ENCODE results near the gene KDM4C.
"Not testable (repeated sequence)": the region's sequence is repeated elsewhere in the genome, so short reads cannot be mapped to it uniquely, and the experiment has no call there.

The KDM4C gene

GRCh38 chr9:6735422-6735821 is 22.4 kb upstream of the KDM4C start:
- no peaks in the 10 kb centered on the region for H3K27me3 ChIP-seq (replicated peaks)
- no peak overlapping the region for H3K27ac ChIP-seq
- in situ Hi-C loops (cut with HindIII; ENCODE audit: low pct_ligation_motif_present, low sequenced_read_pairs) = no loop called here
- H3K4me3 ChIP-seq (ENCODE audit: low read depth, low read length) = no peak overlapping the region
- no peak for DNase-seq
- no peak for TF ChIP-seq CTCF (IDR thresholded peaks at IDR 0.05; ENCODE audit: low read depth, low read length, missing control alignments)
- H3K36me3 ChIP-seq (replicated peaks) = no peaks in the 10 kb centered on the region

- no peak for DNase-seq
- Histone ChIP-seq H3K36me3 (replicated peaks) (no peaks in the 10 kb centered on the region), H3K27me3 (replicated peaks) (no peaks in the 10 kb centered on the region), H3K4me3 (ENCODE audit: low read depth, low read length) (no peak overlapping the region), H3K27ac (no peak overlapping the region)
- TF ChIP-seq CTCF (IDR thresholded peaks at IDR 0.05; ENCODE audit: low read depth, low read length, missing control alignments) = peak; percentile 41
- in situ Hi-C loops (cut with HindIII; ENCODE audit: low pct_ligation_motif_present, low sequenced_read_pairs) = no loop called here
These were observed 18.6 kb upstream of the KDM4C start for GRCh38 chr9:6739218-6739617.

GRCh38 chr9:6748861-6749260 is 8.9 kb upstream of the KDM4C start:
- H3K27ac ChIP-seq; DNase-seq; H3K36me3 ChIP-seq (replicated peaks); in situ Hi-C loops (cut with HindIII; ENCODE audit: low pct_ligation_motif_present, low sequenced_read_pairs); H3K27me3 ChIP-seq (replicated peaks); H3K4me3 ChIP-seq (ENCODE audit: low read depth, low read length): not testable (repeated sequence)

GRCh38 chr9:6754861-6755260 is 2.9 kb upstream of the KDM4C start:
- H3K36me3 ChIP-seq (replicated peaks); H3K27me3 ChIP-seq (replicated peaks); in situ Hi-C loops (cut with HindIII; ENCODE audit: low pct_ligation_motif_present, low sequenced_read_pairs); H3K27ac ChIP-seq; H3K4me3 ChIP-seq (ENCODE audit: low read depth, low read length); DNase-seq: not testable (repeated sequence)

- peak; percentile 69 for DNase-seq
- TF ChIP-seq CTCF (IDR thresholded peaks at IDR 0.05; ENCODE audit: low read depth, low read length, missing control alignments) = no peak
- Histone ChIP-seq H3K27ac (peak overlapping the region; percentile 89), H3K27me3 (replicated peaks) (no peaks in the 10 kb centered on the region), H3K36me3 (replicated peaks) (no peaks in the 10 kb centered on the region), H3K4me3 (ENCODE audit: low read depth, low read length) (peak overlapping the region; percentile 88)
- in situ Hi-C loops (cut with HindIII; ENCODE audit: low pct_ligation_motif_present, low sequenced_read_pairs) = no loop called here
These were observed 679 bp upstream of the KDM4C start for GRCh38 chr9:6757132-6757455.

- in situ Hi-C loops (cut with HindIII; ENCODE audit: low pct_ligation_motif_present, low sequenced_read_pairs) = no loop called here
- Histone ChIP-seq H3K27ac (peak overlapping the region; percentile 89), H3K36me3 (replicated peaks) (no peaks in the 10 kb centered on the region), H3K27me3 (replicated peaks) (no peaks in the 10 kb centered on the region), H3K4me3 (ENCODE audit: low read depth, low read length) (peak overlapping the region; percentile 88)
- no peak for TF ChIP-seq CTCF (IDR thresholded peaks at IDR 0.05; ENCODE audit: low read depth, low read length, missing control alignments)
- DNase-seq = no peak
These were observed 400 bp downstream of the KDM4C start for GRCh38 chr9:6758248-6758497.

- Histone ChIP-seq H3K27ac (peak overlapping the region; percentile 89), H3K36me3 (replicated peaks) (no peaks in the 10 kb centered on the region), H3K4me3 (ENCODE audit: low read depth, low read length) (peak overlapping the region; percentile 88), H3K27me3 (replicated peaks) (no peaks in the 10 kb centered on the region)
- in situ Hi-C loops (cut with HindIII; ENCODE audit: low pct_ligation_motif_present, low sequenced_read_pairs) = no loop called here
- peak; percentile 35 for DNase-seq
- TF ChIP-seq CTCF (IDR thresholded peaks at IDR 0.05; ENCODE audit: low read depth, low read length, missing control alignments) = no peak
These were observed 868 bp downstream of the KDM4C start for GRCh38 chr9:6758498-6759184.

Measured in brain microvascular endothelial cell (primary cell).